Retinal pigment epithelial cell (primary cell): ENCODE data around the gene PI16.
"Not testable (repeated sequence)": the region's sequence is repeated elsewhere in the genome, so short reads cannot be mapped to it uniquely, and the experiment has no call there.

Experiments
- DNase-seq: peaks from one replicate; pipeline ENCODE4 v3.0.0-alpha.2; 2010; ENCODE audit warnings: low read depth
- H3K4me3 ChIP-seq: 2 replicates; pipeline ENCODE4 v1.5.1; 2011; ENCODE audit warnings: mild to moderate bottlenecking, low read length, control low read depth, moderate library complexity
- TF ChIP-seq, protein P1 (sequence below): conservative IDR thresholded peaks from 2 replicates; pipeline ENCODE4 v1.5.1; 2011; ENCODE audit warnings: low read depth, low read length, control low read depth, inconsistent platforms

PI16 gene

DNA sequence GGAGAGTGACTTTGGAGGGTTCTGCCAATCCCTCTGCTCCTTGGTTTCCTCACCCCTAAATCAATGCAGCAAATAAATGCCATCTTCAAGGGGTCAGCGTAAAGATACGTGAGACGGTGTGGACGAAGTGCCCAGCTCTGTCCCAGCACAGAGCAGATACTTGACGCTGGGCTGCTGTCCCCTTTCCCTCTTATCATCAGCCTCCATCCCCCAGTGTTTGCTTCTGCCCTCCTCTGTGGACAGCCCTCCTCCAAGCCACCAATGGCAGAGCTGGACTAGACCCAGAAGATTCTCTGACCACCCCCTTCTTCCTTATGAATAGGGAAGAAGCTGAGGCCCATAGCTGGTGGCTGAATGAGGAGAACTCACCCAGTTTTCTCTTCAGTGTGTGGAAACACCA, 17.7 kb upstream of the PI16 start:
- H3K4me3 ChIP-seq: no peak overlapping the region
- no peak for DNase-seq
- TF ChIP-seq, protein P1, sequence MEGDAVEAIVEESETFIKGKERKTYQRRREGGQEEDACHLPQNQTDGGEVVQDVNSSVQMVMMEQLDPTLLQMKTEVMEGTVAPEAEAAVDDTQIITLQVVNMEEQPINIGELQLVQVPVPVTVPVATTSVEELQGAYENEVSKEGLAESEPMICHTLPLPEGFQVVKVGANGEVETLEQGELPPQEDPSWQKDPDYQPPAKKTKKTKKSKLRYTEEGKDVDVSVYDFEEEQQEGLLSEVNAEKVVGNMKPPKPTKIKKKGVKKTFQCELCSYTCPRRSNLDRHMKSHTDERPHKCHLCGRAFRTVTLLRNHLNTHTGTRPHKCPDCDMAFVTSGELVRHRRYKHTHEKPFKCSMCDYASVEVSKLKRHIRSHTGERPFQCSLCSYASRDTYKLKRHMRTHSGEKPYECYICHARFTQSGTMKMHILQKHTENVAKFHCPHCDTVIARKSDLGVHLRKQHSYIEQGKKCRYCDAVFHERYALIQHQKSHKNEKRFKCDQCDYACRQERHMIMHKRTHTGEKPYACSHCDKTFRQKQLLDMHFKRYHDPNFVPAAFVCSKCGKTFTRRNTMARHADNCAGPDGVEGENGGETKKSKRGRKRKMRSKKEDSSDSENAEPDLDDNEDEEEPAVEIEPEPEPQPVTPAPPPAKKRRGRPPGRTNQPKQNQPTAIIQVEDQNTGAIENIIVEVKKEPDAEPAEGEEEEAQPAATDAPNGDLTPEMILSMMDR: no peak

DNA sequence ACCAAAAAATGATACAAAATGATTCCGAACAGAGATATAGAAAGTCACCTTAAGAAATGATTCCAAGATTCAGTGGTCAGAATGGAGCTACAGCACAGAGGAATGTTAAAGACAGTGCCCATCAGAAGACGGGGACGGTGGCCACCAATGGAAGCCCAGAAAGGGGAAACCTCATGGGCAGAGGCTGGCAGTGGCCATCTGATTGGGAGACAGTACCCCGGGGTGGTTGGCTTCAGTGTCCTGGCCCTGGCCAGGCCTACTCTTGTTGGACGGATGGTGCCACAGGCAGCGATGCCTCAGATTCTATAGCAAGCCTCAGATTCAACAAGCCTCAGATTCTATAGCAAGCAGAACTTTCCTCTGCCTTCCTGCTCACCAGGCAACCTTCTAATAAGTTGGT, 16.6 kb upstream of the PI16 start:
- no peak overlapping the region for H3K4me3 ChIP-seq
- TF ChIP-seq, protein P1: no peak
- DNase-seq: no peak

DNA sequence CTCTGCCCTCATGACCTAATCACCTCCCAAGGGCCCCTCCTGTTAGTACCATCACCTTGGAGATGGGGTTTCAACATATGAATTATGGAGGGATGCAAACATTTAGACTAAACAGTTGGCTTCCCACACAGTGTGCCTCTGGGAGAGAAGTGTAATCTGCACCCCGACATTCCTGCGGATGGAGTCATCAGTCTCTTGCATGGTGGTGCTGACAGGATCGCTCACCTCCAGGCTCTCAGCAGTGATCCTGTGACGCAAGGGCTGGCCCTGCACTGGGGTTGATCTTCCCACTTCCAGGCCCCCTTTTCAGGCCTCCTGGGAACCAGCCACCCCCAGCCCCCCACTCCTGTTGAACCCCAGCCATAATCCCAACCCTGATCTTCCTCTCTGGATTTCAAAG, 16.0 kb upstream of the PI16 start:
- peak; percentile 93 for DNase-seq
- TF ChIP-seq, protein P1: no peak
- H3K4me3 ChIP-seq: no peak overlapping the region

DNA sequence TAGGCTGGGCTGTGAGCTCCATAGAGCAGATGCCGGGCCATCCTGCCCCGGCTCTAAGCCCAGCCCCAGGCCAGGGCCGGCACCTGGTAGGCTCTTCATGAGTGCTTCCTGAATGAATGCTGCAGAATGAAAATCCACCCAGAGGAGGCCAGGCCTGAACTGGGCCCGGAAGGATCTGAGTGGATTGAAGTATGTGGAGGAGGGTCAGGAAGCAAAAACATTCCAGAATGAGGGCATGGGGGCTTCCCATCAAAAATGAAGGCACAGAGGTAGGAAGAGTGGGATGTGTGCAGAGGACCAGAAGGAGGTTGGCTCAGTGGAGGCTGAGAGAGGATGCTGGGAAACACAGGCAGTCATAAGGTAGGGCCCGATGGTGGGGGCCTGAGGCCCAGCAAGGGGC, 15.5 kb upstream of the PI16 start:
- not testable (repeated sequence) for DNase-seq, H3K4me3 ChIP-seq

DNA sequence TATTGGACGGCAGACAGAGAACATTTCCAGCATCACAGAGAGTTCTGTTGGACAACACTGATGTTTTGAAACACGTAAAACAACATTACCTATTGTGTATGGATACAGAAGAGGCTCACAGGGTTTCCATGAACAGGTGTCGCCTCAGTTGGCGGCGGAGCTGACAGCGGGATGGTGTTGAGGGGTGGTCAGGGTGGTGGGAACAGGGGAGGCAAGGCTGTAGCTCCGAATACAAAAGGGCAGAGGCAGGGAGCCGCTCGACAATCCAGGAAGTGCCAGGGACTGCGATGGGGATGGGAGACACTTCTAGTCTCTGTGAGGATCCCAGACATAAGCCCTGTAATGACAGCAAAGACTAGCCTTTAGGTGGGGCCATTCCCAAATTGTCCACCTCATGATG, 14.5 kb upstream of the PI16 start:
- TF ChIP-seq, protein P1: no peak
- no peak for DNase-seq
- H3K4me3 ChIP-seq: no peak overlapping the region

DNA sequence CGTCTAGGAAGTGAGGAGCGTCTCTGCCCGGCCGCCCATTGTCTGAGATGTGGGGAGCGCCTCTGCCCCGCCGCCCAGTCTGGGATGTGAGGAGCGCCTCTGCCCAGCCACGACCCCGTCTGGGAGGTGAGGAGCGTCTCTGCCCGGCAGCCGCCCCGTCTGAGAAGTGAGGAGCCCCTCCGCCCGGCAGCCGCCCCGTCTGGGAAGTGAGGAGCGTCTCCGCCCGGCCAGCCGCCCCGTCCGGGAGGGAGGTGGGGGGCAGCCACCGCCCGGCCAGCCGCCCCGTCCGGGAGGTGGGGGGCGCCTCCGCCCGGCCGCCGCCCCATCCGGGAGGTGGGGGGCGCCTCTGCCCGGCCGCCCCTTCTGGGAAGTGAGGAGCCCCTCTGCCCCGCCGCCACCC, 13.0 kb upstream of the PI16 start:
- DNase-seq, H3K4me3 ChIP-seq: not testable (repeated sequence)

DNA sequence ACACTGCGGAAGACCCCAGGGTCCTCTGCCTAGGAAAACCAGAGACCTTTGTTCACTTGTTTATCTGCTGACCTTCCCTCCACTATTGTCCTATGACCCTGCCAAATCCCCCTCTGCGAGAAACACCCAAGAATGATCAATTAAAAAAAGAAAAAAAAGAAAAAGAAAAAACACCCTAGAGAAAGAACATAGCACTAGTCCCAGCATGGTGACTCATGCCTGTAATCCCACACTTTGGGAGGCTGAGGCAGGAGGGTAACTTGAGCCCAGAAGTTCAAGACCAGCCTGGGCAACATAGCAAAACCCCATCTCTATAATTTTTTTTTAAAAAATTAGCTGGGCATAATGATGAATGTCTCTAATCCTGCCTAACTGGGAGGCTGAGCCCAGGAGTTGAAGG, 12.2 kb upstream of the PI16 start:
- not testable (repeated sequence) for H3K4me3 ChIP-seq, DNase-seq

DNA sequence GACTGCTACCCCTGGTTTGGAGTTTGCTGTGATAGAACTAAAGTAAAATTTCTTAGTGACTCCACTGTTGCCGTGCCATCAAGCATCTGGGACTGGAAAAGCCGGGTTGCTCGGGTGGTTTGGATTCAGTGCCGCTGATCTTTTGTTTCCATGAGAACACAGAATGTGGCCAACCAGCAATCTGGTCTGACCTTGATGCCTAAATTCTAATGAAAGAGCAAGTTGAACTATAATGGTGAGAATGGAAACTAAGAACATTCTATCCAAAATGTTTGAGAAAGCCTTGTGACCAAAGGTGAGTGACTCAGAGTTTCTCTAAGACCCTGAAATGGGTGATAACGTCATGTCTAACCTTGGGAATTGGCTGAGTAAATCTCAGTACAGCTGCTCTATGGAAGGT, 9.9 kb upstream of the PI16 start:
- H3K4me3 ChIP-seq: no peak overlapping the region
- no peak for DNase-seq
- TF ChIP-seq, protein P1: no peak

DNA sequence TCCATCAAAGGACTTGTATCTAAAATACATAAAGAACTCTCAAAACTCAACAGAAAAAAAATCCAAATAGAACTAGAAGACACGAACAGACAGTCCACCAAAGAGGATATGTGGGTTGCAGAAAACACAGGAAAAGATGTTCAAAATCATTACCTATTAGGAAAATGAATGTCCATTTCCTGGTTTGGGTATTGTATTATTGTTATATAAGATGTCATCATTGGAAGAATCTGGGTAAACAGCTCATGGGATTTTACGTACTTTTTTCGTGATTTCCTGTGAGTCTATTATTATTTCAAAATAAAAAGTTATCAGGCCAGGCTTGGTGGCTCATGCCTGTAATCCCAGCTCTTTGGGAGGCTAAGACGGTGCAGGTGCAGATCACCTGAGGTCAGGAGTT, 9.2 kb upstream of the PI16 start:
- DNase-seq: no peak
- TF ChIP-seq, protein P1: no peak

More for the DNA sequence above, 9.2 kb upstream of the PI16 start:
- H3K4me3 ChIP-seq: no peak overlapping the region
